ENCODE results near the gene APH1A.

GRCh38 chr1:150224983-150225382 lies 43.8 kb downstream of the APH1A start:
- TF ChIP-seq POLR2A (IDR thresholded peaks at IDR 0.05; ENCODE audit: extremely low read depth, insufficient read length) (no peak), CTCF (IDR thresholded peaks at IDR 0.05; ENCODE audit: low read depth, low read length) (no peak), MYC (IDR thresholded peaks at IDR 0.05; ENCODE audit: low read depth, low read length) (no peak), MAX (IDR thresholded peaks at IDR 0.05; ENCODE audit: low read depth, low read length) (no peak)

Data from NB4 (cell line).